ENCODE data around the gene CCDC8. TPM values are rescaled to one million over a fixed set of nuclear protein-coding genes. Genes with fewer than 3 reads are reported as not detected.
"Not testable (repeated sequence)": the region's sequence is repeated elsewhere in the genome, so short reads cannot be mapped to it uniquely, and the experiment has no call there.

Gene CCDC8
- polyA plus RNA-seq, 1 donor from 2014 or later: 0.84 TPM

- Histone ChIP-seq H3K36me3 (ENCODE audit: insufficient read depth, low read length) (no peaks in the 10 kb centered on the region), H3K27me3 (ENCODE audit: insufficient read depth, low read depth, low read length) (no peaks in the 10 kb centered on the region)
Measured at GRCh38 chr19:46376241-46377153, 36.9 kb downstream of the CCDC8 start.

GRCh38 chr19:46375476-46376067, 37.8 kb downstream of the CCDC8 start:
- H3K79me2 ChIP-seq (replicated peaks; ENCODE audit: insufficient read depth, low read length); H3K27me3 ChIP-seq (ENCODE audit: insufficient read depth, low read depth, low read length); H3K4me2 ChIP-seq (ENCODE audit: low read length); H3K36me3 ChIP-seq (ENCODE audit: insufficient read depth, low read length); H2AFZ ChIP-seq (ENCODE audit: low read depth, low read length); H3K9me3 ChIP-seq (ENCODE audit: low read length); H3K9me2 ChIP-seq (ENCODE audit: insufficient read depth, low read length); H4K20me1 ChIP-seq (ENCODE audit: insufficient read depth); H3F3A ChIP-seq (ENCODE audit: insufficient read depth, low read length, poor library complexity, severe bottlenecking); H3K9ac ChIP-seq (ENCODE audit: low read length); H3K4me3 ChIP-seq (ENCODE audit: low read length); H3K27ac ChIP-seq (ENCODE audit: low read length): not testable (repeated sequence)

More at GRCh38 chr19:46376241-46377153, 36.9 kb downstream of the CCDC8 start:
- Histone ChIP-seq H3K79me2 (replicated peaks; ENCODE audit: insufficient read depth, low read length) (peaks cover 3% of the 10 kb centered on the region), H3K27ac (ENCODE audit: low read length) (no peak overlapping the region), H3K4me3 (ENCODE audit: low read length) (no peak overlapping the region), H4K20me1 (ENCODE audit: insufficient read depth) (no peaks in the 10 kb centered on the region), H3K9me2 (ENCODE audit: insufficient read depth, low read length) (no peaks in the 10 kb centered on the region), H3K9ac (ENCODE audit: low read length) (no peak overlapping the region), H3F3A (ENCODE audit: insufficient read depth, low read length, poor library complexity, severe bottlenecking) (no peaks in the 10 kb centered on the region), H3K9me3 (ENCODE audit: low read length) (no peaks in the 10 kb centered on the region), H2AFZ (ENCODE audit: low read depth, low read length) (no peak overlapping the region), H3K4me2 (ENCODE audit: low read length) (no peak overlapping the region)
- TF ChIP-seq TAF1 (IDR thresholded peaks at IDR 0.05; ENCODE audit: low read depth) (no peak), POLR2AphosphoS5 (IDR thresholded peaks at IDR 0.05) (no peak), REST (IDR thresholded peaks at IDR 0.05; ENCODE audit: borderline replicate concordance) (no peak), RAD21 (conservative IDR thresholded peaks at IDR 0.05) (no peak)

- Histone ChIP-seq H3K27me3 (ENCODE audit: insufficient read depth, low read depth, low read length) (no peaks in the 10 kb centered on the region), H3K9me2 (ENCODE audit: insufficient read depth, low read length) (no peaks in the 10 kb centered on the region), H2AFZ (ENCODE audit: low read depth, low read length) (no peak overlapping the region), H3K4me2 (ENCODE audit: low read length) (no peak overlapping the region), H3K27ac (ENCODE audit: low read length) (no peak overlapping the region), H3K9me3 (ENCODE audit: low read length) (no peaks in the 10 kb centered on the region), H3K36me3 (ENCODE audit: insufficient read depth, low read length) (no peaks in the 10 kb centered on the region), H4K20me1 (ENCODE audit: insufficient read depth) (no peaks in the 10 kb centered on the region), H3K4me3 (ENCODE audit: low read length) (no peak overlapping the region), H3K79me2 (replicated peaks; ENCODE audit: insufficient read depth, low read length) (no peaks in the 10 kb centered on the region), H3K9ac (ENCODE audit: low read length) (no peak overlapping the region), H3F3A (ENCODE audit: insufficient read depth, low read length, poor library complexity, severe bottlenecking) (no peaks in the 10 kb centered on the region)
- TF ChIP-seq MXI1 (conservative IDR thresholded peaks at IDR 0.05; ENCODE audit: poor library complexity, severe bottlenecking) (no peak), REST (IDR thresholded peaks at IDR 0.05; ENCODE audit: borderline replicate concordance) (no peak), EP300 (conservative IDR thresholded peaks at IDR 0.05; ENCODE audit: poor library complexity, severe bottlenecking) (no peak), TAF1 (IDR thresholded peaks at IDR 0.05; ENCODE audit: low read depth) (no peak), EZH2 (IDR thresholded peaks at IDR 0.05; ENCODE audit: borderline replicate concordance, insufficient read depth, low read length, poor library complexity, severe bottlenecking) (no peak), CTCF (IDR thresholded peaks at IDR 0.05; ENCODE audit: poor library complexity, severe bottlenecking) (no peak), RAD21 (conservative IDR thresholded peaks at IDR 0.05) (no peak), SMC3 (conservative IDR thresholded peaks at IDR 0.05; ENCODE audit: poor library complexity) (no peak), POLR2AphosphoS5 (IDR thresholded peaks at IDR 0.05) (no peak)
Measured at GRCh38 chr19:46374536-46375475, 38.6 kb downstream of the CCDC8 start.

All from neural cell (in vitro differentiated cells).